IMR-90 (cell line): ENCODE measurements around the gene TRMT11. TPM values are rescaled to one million over a fixed set of nuclear protein-coding genes. Genes with fewer than 3 reads are reported as not detected.

Source experiments
- ATAC-seq: fragments of 200-7000 bp; cut with Tn5 transposase; 2 replicates; pipeline ENCODE4 v1.9.1; 2020; ENCODE audit warnings: low read depth, mild to moderate bottlenecking, moderate library complexity
- BruUV-seq: library from RNA; stranded (reverse); fragments of 400-500 nt; replicated peaks from 2 replicates; lab custom pipeline; 2021; lab: Mats Ljungman, UMichigan
- CTCF ChIA-PET: fragments of 300-600 bp; formaldehyde crosslinking; extraction: SDS; loops from one replicate; lab custom pipeline; 2021; ENCODE audit warnings: antibody characterized with exemption; lab: Yijun Ruan, JAX
- POLR2A ChIA-PET: fragments of 300-600 bp; sonication (Branson Sonifier 250); formaldehyde crosslinking; loops from one replicate; lab custom pipeline; 2022; ENCODE audit warnings: antibody characterized with exemption; ENCODE audit not compliant: unreplicated experiment; lab: Charles Lee
- DNase-seq: peaks from one replicate; pipeline ENCODE4 v3.0.0; 2013
- H2AFZ ChIP-seq: replicated peaks from 2 replicates; pipeline ENCODE3; 2013; ENCODE audit warnings: low read length, mild to moderate bottlenecking; ENCODE audit not compliant: poor library complexity
- H2AK5ac ChIP-seq: 2 replicates; pipeline ENCODE4 v1.6.1; 2013; ENCODE audit warnings: low read depth, low read length, inconsistent platforms
- H2AK9ac ChIP-seq: replicated peaks from 2 replicates; pipeline ENCODE3; 2013; ENCODE audit warnings: mild to moderate bottlenecking, low read depth, low read length, moderate library complexity; ENCODE audit not compliant: poor library complexity
- H2BK120ac ChIP-seq: 2 replicates; pipeline ENCODE4 v1.6.1; 2013; ENCODE audit warnings: low read depth, low read length, inconsistent platforms
- H2BK15ac ChIP-seq: 3 replicates; pipeline ENCODE4 v1.6.1; 2013; ENCODE audit warnings: low read depth, low read length, inconsistent platforms
- H2BK20ac ChIP-seq: 2 replicates; pipeline ENCODE4 v1.6.1; 2013; ENCODE audit warnings: low read depth, mild to moderate bottlenecking, inconsistent platforms, low read length, moderate library complexity
- H2BK5ac ChIP-seq: 2 replicates; pipeline ENCODE4 v1.6.1; 2013; ENCODE audit warnings: mild to moderate bottlenecking, low read depth, low read length, inconsistent platforms; ENCODE audit not compliant: poor library complexity, severe bottlenecking
- H3K14ac ChIP-seq: replicated peaks from 2 replicates; pipeline ENCODE4 v1.6.1; 2013; ENCODE audit warnings: low read depth, low read length, inconsistent platforms
- H3K18ac ChIP-seq: 2 replicates; pipeline ENCODE4 v1.6.1; 2013; ENCODE audit warnings: low read depth, low read length, control low read depth
- H3K23ac ChIP-seq: 2 replicates; pipeline ENCODE4 v1.6.1; 2013; ENCODE audit warnings: low read depth, low read length, inconsistent platforms
- H3K27ac ChIP-seq: 2 replicates; pipeline ENCODE4 v1.5.1; 2013; ENCODE audit warnings: mild to moderate bottlenecking, control low read depth, low read length; ENCODE audit not compliant: insufficient read depth
- H3K27me3 ChIP-seq: 2 replicates; pipeline ENCODE4 v1.6.1; 2013; ENCODE audit warnings: low read length; ENCODE audit not compliant: control insufficient read depth, insufficient read depth
- H3K36me3 ChIP-seq: 2 replicates; pipeline ENCODE4 v1.6.1; 2013; ENCODE audit warnings: low read length, mixed read lengths; ENCODE audit not compliant: control insufficient read depth, insufficient read depth
- H3K4ac ChIP-seq: 2 replicates; pipeline ENCODE4 v1.6.1; 2013; ENCODE audit warnings: low read depth, low read length, inconsistent platforms
- H3K4me1 ChIP-seq: 2 replicates; pipeline ENCODE4 v1.6.1; 2013; ENCODE audit warnings: low read length, mixed read lengths; ENCODE audit not compliant: control insufficient read depth, insufficient read depth
- H3K4me2 ChIP-seq: 2 replicates; pipeline ENCODE4 v1.6.1; 2013; ENCODE audit warnings: low read depth, mild to moderate bottlenecking, control low read depth, low read length, moderate library complexity
- H3K4me3 ChIP-seq: 2 replicates; pipeline ENCODE4 v1.5.1; 2013; ENCODE audit warnings: low read depth, mild to moderate bottlenecking, control low read depth, low read length, moderate library complexity; ENCODE audit not compliant: insufficient read depth
- H3K56ac ChIP-seq: 2 replicates; pipeline ENCODE4 v1.6.1; 2013; ENCODE audit warnings: low read length, inconsistent platforms; ENCODE audit not compliant: insufficient read depth; ENCODE audit errors: extremely low read depth
- H3K79me1 ChIP-seq, 2 experiments: 2 replicates each; pipeline ENCODE4 v1.6.1; 2013; ENCODE audit warnings: low read length in 2 of 2, inconsistent platforms in 1 of 2, low read depth in 1 of 2
- H3K9ac ChIP-seq: 2 replicates; pipeline ENCODE4 v1.6.1; 2013; ENCODE audit warnings: low read depth, low read length, control low read depth
- H3K9me1 ChIP-seq: 2 replicates; pipeline ENCODE4 v1.6.1; 2013; ENCODE audit warnings: low read length, inconsistent platforms; ENCODE audit not compliant: insufficient read depth
- H3K9me3 ChIP-seq: 2 replicates; pipeline ENCODE4 v1.6.1; 2013; ENCODE audit warnings: low read length; ENCODE audit not compliant: control insufficient read depth, insufficient read depth
- H4K20me1 ChIP-seq: 2 replicates; pipeline ENCODE4 v1.6.1; 2013; ENCODE audit warnings: low read length, inconsistent platforms; ENCODE audit not compliant: insufficient read depth
- H4K5ac ChIP-seq: 2 replicates; pipeline ENCODE4 v1.6.1; 2013; ENCODE audit warnings: mild to moderate bottlenecking, low read depth, low read length, control low read depth
- H4K8ac ChIP-seq, 2 experiments: 2 replicates each; pipeline ENCODE4 v1.6.1; 2013; ENCODE audit warnings: low read depth in 2 of 2, low read length in 2 of 2, control low read depth in 1 of 2, inconsistent platforms in 1 of 2
- H4K91ac ChIP-seq: 2 replicates; pipeline ENCODE4 v1.6.1; 2013; ENCODE audit warnings: low read depth, low read length, inconsistent platforms; ENCODE audit not compliant: insufficient read depth
- BHLHE40 ChIP-seq: fragments of 150-350 bp; IDR thresholded peaks from 2 replicates; pipeline ENCODE4 v1.6.1; 2016; ENCODE audit warnings: mild to moderate bottlenecking, low read depth, low read length
- CEBPB ChIP-seq: IDR thresholded peaks from 2 replicates; pipeline ENCODE4 v1.6.1; 2012; ENCODE audit warnings: low read depth, low read length, improper control_type of control experiment
- CHD1 ChIP-seq: IDR thresholded peaks from 2 replicates; pipeline ENCODE4 v1.6.1; 2012; ENCODE audit warnings: low read depth, low read length, improper control_type of control experiment
- ELK1 ChIP-seq: fragments of 150-350 bp; IDR thresholded peaks from 2 replicates; pipeline ENCODE4 v1.6.1; 2016; ENCODE audit warnings: low read depth, mild to moderate bottlenecking, low read length, moderate library complexity, borderline replicate concordance
- FOS ChIP-seq: fragments of 150-350 bp; IDR thresholded peaks from 2 replicates; pipeline ENCODE4 v1.6.1; 2016; ENCODE audit warnings: low read depth, low read length
- MAFK ChIP-seq: IDR thresholded peaks from 2 replicates; pipeline ENCODE4 v1.6.1; 2012; ENCODE audit warnings: low read depth, low read length, improper control_type of control experiment
- MXI1 ChIP-seq: IDR thresholded peaks from 2 replicates; pipeline ENCODE4 v1.6.1; 2012; ENCODE audit warnings: low read depth, mild to moderate bottlenecking, low read length, moderate library complexity, borderline replicate concordance
- NFE2L2 ChIP-seq: fragments of 150-350 bp; IDR thresholded peaks from 2 replicates; pipeline ENCODE4 v1.6.1; 2016; ENCODE audit warnings: low read depth, mild to moderate bottlenecking, low read length
- POLR2A ChIP-seq: IDR thresholded peaks from 2 replicates; pipeline ENCODE4 v1.6.1; 2012; ENCODE audit warnings: mild to moderate bottlenecking, low read depth, low read length
- RAD21 ChIP-seq: IDR thresholded peaks from 2 replicates; pipeline ENCODE4 v1.6.1; 2012; ENCODE audit warnings: low read length, improper control_type of control experiment
- RCOR1 ChIP-seq: IDR thresholded peaks from 2 replicates; pipeline ENCODE4 v1.6.1; 2012; ENCODE audit warnings: mild to moderate bottlenecking, low read length, improper control_type of control experiment; ENCODE audit not compliant: insufficient replicate concordance
- RFX5 ChIP-seq: IDR thresholded peaks from 2 replicates; pipeline ENCODE4 v1.8.0; 2012; ENCODE audit warnings: low read depth, mild to moderate bottlenecking, low read length, moderate library complexity
- SMC3 ChIP-seq: fragments of 150-350 bp; IDR thresholded peaks from 2 replicates; pipeline ENCODE4 v1.6.1; 2016; ENCODE audit warnings: low read depth, mild to moderate bottlenecking, antibody characterized with exemption, low read length, moderate library complexity
- WGBS, 2 experiments: methylation state at CpG; one replicate each; pipeline versions ENCODE4 v1.1.5 to v1.1.7; 2013; ENCODE audit warnings: missing lambda C conversion rate in 2 of 2; ENCODE audit not compliant: insufficient read length in 1 of 2; ENCODE audit errors: extremely low coverage in 2 of 2; 5-methylcytosine and 5-hydroxymethylcytosine counted together
- dilution Hi-C: fragments of 300-500 bp; cut with HindIII; formaldehyde crosslinking; loops from one replicate; pipeline ENCODE4 v1.14.3; 2018; ENCODE audit warnings: low sequenced_read_pairs; ENCODE audit not compliant: unreplicated experiment
- in situ Hi-C: fragments of 300-500 bp; cut with MboI; formaldehyde crosslinking; loops from 3 replicates; pipeline ENCODE4 v1.14.3; 2019; ENCODE audit warnings: low sequenced_read_pairs, inconsistent platforms, mixed read lengths
- intact Hi-C: fragments of 100-400 bp; cut with micrococcal nuclease; formaldehyde crosslinking; loops from 2 replicates; pipeline ENCODE4 v1.10.0; 2022
- polyA plus RNA-seq, 3 experiments: library from polyadenylated mRNA; depleted of rRNA; stranded (reverse); fragments of >200 nt; gene quantifications; 2 replicates each; pipeline ENCODE4 v1.2.3, GENCODE V29; 2012; ENCODE audit warnings: low replicate concordance in 1 of 3
- total RNA-seq: library from RNA; depleted of rRNA; stranded (reverse); fragments of >200 nt; gene quantifications from 2 replicates; pipeline ENCODE4 v1.2.3, GENCODE V29; 2012
- TF ChIP-seq, protein P1 (sequence below): fragments of 150-350 bp; IDR thresholded peaks from 2 replicates; pipeline ENCODE4 v1.6.1; 2017; ENCODE audit warnings: mild to moderate bottlenecking, antibody characterized with exemption, low read length, low read depth
- TF ChIP-seq, protein P2 (sequence below): conservative IDR thresholded peaks from 2 replicates; pipeline ENCODE4 v1.5.1; 2012; ENCODE audit warnings: mild to moderate bottlenecking, low read depth, low read length, improper control_type of control experiment

Gene TRMT11
- total and polyA plus RNA-seq, 2 of the 4 experiments (the other 2 are of a cell fraction) = 14.3 to 19.0 TPM

DNA sequence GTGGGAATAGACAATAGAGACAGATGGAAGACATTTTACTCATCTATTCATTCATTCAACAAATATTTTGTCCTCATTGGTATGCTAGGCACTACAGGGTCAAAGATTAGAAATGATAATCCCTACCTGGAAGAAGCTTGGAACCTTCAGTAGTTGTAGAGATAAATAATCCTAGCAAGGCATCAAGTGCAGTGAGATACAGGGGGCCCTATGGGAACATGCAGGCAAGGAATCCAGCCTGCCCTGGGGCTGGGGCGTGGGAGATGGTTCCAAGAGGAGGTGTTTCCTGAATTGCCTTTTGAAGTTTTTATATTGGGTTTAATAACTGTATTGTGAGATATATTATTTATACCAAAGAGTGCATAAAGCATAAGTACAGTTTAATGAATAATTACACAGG is 64.5 kb downstream of the TRMT11 start:
- in situ Hi-C loops = no loop called here
- Histone ChIP-seq H3K27me3 (no peaks in the 10 kb centered on the region), H2AK5ac (no peak overlapping the region), H4K5ac (no peak overlapping the region), H2AFZ (no peak overlapping the region), H3K14ac (no peak overlapping the region), H3K4me1 (no peaks in the 10 kb centered on the region), H3K9ac (no peak overlapping the region), H2BK15ac (no peak overlapping the region), H2BK120ac (no peak overlapping the region), H3K18ac (no peak overlapping the region), H3K79me1 (no peaks in the 10 kb centered on the region), H2BK5ac (no peak overlapping the region), H3K4me3 (no peak overlapping the region), H4K20me1 (no peaks in the 10 kb centered on the region), H3K9me1 (no peaks in the 10 kb centered on the region), H3K27ac (no peak overlapping the region), H2AK9ac (no peak overlapping the region), H3K56ac (no peak overlapping the region), H4K8ac (no peak overlapping the region), H3K36me3 (peaks cover 2% of the 10 kb centered on the region; the same call in 1 of the 2 replicates), H3K9me3 (no peaks in the 10 kb centered on the region), H3K23ac (no peak overlapping the region), H4K91ac (no peak overlapping the region), H2BK20ac (no peak overlapping the region), H3K4ac (no peak overlapping the region), H3K4me2 (no peak overlapping the region)
- CTCF ChIA-PET = interaction anchor here (1.0 kb wide), 1 partner anchor 11 kb away, joined by 3 read pairs; no protein-coding TSS in a partner anchor
- intact Hi-C loops = no loop called here
- DNase-seq (no peak), ATAC-seq (no peak)
- no TSS peak for BruUV-seq
- TF ChIP-seq BHLHE40 = no peak
- no peak for TF ChIP-seq ELK1
- no peak for TF ChIP-seq FOS
- TF ChIP-seq NFE2L2 = no peak
- TF ChIP-seq, protein P1, sequence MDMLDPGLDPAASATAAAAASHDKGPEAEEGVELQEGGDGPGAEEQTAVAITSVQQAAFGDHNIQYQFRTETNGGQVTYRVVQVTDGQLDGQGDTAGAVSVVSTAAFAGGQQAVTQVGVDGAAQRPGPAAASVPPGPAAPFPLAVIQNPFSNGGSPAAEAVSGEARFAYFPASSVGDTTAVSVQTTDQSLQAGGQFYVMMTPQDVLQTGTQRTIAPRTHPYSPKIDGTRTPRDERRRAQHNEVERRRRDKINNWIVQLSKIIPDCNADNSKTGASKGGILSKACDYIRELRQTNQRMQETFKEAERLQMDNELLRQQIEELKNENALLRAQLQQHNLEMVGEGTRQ = no peak
- no peak for TF ChIP-seq POLR2A
- TF ChIP-seq MAFK = no peak
- TF ChIP-seq RFX5 = no peak
- no peak for TF ChIP-seq MXI1
- TF ChIP-seq RCOR1 = no peak
- TF ChIP-seq, protein P2, sequence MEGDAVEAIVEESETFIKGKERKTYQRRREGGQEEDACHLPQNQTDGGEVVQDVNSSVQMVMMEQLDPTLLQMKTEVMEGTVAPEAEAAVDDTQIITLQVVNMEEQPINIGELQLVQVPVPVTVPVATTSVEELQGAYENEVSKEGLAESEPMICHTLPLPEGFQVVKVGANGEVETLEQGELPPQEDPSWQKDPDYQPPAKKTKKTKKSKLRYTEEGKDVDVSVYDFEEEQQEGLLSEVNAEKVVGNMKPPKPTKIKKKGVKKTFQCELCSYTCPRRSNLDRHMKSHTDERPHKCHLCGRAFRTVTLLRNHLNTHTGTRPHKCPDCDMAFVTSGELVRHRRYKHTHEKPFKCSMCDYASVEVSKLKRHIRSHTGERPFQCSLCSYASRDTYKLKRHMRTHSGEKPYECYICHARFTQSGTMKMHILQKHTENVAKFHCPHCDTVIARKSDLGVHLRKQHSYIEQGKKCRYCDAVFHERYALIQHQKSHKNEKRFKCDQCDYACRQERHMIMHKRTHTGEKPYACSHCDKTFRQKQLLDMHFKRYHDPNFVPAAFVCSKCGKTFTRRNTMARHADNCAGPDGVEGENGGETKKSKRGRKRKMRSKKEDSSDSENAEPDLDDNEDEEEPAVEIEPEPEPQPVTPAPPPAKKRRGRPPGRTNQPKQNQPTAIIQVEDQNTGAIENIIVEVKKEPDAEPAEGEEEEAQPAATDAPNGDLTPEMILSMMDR = no peak
- TF ChIP-seq SMC3 = no peak
- no peak for TF ChIP-seq CHD1
- no peak for TF ChIP-seq CEBPB
- TF ChIP-seq RAD21 = no peak
- dilution Hi-C loops = no loop called here
- POLR2A ChIA-PET = no interaction called here
- no CpG with 5 or more reads among the region's 1 CpG for WGBS, 2 experiments
